SHP77 (cell line): ENCODE results near the gene GRK7.

Experiments used
- DNase-seq, 2 experiments: peaks; one replicate each; lab custom pipeline; 2025; lab: John Stamatoyannopoulos, UW

Gene GRK7, protein sequence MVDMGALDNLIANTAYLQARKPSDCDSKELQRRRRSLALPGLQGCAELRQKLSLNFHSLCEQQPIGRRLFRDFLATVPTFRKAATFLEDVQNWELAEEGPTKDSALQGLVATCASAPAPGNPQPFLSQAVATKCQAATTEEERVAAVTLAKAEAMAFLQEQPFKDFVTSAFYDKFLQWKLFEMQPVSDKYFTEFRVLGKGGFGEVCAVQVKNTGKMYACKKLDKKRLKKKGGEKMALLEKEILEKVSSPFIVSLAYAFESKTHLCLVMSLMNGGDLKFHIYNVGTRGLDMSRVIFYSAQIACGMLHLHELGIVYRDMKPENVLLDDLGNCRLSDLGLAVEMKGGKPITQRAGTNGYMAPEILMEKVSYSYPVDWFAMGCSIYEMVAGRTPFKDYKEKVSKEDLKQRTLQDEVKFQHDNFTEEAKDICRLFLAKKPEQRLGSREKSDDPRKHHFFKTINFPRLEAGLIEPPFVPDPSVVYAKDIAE (N-terminal part only)

DNA sequence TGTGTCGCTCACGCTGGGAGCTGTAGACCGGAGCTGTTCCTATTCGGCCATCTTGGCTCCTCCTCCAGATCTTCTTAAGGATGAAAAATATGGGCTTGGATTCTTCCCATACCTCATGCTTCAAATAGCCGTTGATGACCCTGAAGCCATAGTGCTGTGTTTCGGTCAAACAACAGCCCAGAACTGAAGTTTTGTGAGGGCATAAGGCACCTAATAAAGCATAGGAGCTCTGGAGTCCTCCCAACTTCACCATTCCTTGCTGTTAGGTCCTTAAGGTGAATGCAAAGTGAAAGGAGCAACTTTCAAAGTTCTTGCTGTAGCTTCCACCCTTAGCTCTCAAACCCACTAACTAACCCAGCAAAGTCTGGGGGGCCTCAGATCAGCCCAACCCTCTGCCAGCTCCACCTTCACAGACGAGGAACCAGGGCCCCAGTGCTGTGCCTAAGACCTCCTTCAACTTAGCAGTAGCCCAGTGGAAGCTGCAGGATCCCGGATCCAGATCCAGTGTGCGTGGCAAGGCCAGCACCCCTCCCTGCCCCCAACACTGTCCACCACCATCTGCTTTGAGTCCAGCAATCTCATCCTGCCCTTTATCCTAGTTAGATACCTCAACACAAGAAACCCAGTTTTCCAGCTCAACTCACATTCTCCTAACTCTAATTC, at the start of gene GRK7:
TSS of gene GRK7 (plus strand) at position 321 of the 663 bp plus-strand sequence. CDS start 14,877 bp downstream, outside the sequence.
- no peak for DNase-seq

DNA sequence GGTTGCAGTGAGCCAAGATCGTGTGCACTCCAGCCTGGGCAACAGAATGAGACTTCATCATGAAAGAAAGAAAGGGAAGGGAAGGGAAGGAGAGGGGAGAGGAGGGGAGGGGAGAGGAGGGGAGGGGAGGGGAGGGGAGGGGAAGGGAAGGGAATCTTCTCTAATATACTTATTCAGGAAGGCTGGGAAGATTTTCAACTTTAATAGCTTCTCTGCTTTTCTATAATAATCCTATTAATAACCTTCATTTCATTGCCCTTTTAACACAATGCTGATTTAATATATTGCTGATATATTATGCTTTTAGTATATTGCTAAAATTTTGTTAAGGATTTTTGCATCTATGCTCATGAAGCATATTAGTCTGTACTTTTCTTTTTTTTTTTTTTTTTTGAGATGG, 48.5 kb upstream of the GRK7 start:
- no peak for DNase-seq

GRCh38 chr3:141722081-141722480, 41.1 kb upstream of the GRK7 start:
- no peak for DNase-seq

GRCh38 chr3:141722648-141723047, 40.6 kb upstream of the GRK7 start:
- DNase-seq, result no peak

GRCh38 chr3:141723255-141723654, 40.0 kb upstream of the GRK7 start:
- no peak for DNase-seq

GRCh38 chr3:141724186-141724585, 39.0 kb upstream of the GRK7 start:
- no peak for DNase-seq

DNA sequence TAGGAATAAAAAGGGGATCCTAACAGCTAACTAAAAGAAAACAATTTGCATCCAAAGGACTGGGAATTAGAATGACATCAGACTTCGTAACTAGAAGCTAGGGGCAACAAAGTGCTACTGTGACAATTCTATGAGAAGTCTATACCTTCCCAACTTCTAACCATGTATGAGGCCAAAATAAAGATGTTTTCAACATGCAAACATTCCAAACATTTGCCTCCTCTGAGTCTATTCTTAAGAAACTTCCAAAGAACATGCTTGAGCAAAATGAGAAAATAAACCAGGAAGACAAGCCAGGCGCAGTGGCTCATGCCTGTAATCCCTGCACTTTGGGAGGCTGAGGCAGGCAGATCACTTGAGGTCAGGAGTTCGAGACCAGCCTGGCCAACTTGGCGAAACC, 38.2 kb upstream of the GRK7 start:
- no peak for DNase-seq

- no peak for DNase-seq
Measured at GRCh38 chr3:141726483-141726882, 36.7 kb upstream of the GRK7 start.

DNA sequence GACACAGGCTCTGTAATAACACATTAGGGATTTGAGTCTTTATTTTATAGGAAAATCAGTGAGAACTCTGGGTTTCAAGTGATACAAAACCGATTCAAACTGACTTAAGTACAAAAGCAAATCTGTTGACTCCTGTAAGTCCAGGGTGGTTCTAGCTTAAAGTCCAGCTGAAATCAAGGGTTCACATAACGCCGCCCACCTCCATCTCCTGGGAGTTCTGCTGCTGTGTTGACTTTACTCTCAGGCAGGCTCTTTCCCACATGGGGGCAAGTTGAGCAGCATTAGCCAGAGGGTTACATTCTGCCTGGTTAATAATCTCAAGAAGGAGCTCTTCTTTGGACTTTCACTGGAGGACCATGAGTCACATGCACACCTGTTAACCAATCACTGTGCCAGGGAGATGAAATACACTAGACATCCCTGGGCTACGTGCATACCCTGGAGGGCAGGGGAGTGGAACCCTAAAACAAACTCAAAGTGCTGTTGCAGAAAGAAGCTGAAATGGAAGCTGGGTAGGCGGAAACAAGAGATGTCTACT, 34.8 kb upstream of the GRK7 start:
- no peak for DNase-seq

DNA sequence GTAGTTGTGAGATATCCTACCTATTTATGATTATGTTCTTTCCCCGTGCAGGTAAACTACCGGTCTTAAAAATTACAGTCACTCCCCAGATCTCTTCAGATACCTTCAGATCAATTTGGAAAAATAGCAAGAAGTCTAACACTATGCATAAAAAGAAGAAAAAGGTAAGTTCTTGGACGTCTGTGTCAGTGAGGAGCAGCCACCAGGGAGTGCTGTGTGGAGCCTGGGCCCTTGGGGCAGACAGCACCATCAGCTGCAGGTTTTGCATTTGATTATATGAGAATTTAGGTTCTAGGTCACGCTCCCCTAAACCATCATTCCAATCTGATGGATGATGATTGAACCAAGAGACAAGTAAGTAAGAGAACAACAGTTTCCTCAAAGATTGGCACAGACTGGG, 34.0 kb upstream of the GRK7 start:
- no peak for DNase-seq

GRCh38 chr3:141735176-141735575, 28.0 kb upstream of the GRK7 start:
- no peak for DNase-seq

DNA sequence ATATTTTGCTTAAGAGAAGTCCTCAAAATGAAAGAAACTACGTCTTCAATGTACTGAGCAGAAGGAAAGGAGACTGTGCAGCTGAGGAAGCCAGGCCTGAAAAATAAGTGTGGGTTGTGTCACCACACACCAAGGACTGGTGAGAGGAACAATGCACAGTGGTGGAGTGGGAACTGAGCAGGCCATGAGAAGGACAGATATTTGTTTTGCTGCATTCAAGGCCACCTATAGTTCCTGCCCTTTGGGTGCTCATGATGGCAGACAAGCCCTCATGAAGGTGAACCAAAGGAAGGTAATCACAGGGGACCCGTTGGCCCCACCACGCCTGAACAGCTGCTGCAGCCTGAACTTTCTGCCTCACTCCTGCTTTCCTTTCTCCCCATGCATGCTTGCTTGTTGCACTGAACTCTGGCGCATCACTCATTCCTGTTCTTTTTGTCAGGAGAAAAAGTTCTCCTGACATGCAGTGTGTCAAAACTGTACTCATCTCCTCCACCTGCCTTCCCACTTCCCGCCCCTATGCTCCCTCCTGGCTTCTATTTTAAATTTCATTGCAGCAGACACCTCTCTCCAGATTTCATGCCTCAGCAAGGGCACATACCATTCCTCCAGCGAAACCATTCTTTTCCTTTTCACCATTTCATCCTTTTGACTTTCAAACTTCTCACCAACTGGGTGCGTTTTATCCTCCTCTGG, 27.3 kb upstream of the GRK7 start:
- no peak for DNase-seq

GRCh38 chr3:141737093-141737492, 26.1 kb upstream of the GRK7 start:
- no peak for DNase-seq

DNA sequence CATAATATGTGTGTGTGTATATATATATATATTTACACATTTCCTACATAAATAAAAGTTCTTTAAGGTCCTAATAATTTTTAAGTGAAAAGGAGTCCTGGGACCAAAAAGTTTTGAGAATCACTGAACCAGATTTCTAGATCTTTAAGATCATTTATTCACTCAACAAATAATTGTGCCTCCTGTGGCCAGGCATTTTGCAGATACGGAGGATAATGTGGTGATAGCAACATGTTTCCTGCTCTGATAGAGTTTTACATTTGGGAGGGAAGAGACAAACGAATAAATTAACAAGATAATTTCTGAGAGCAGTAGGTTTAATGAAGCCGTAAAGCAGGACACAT, 25.6 kb upstream of the GRK7 start:
- DNase-seq, result no peak

GRCh38 chr3:141738022-141738890, 25.0 kb upstream of the GRK7 start, which contains the start of gene RNF7:
Gene RNF7 (plus strand): TSS chr3:141738298. CDS start chr3:141738342, 44 bp downstream.
- DNase-seq, result peak; percentile 91 to 92

DNA sequence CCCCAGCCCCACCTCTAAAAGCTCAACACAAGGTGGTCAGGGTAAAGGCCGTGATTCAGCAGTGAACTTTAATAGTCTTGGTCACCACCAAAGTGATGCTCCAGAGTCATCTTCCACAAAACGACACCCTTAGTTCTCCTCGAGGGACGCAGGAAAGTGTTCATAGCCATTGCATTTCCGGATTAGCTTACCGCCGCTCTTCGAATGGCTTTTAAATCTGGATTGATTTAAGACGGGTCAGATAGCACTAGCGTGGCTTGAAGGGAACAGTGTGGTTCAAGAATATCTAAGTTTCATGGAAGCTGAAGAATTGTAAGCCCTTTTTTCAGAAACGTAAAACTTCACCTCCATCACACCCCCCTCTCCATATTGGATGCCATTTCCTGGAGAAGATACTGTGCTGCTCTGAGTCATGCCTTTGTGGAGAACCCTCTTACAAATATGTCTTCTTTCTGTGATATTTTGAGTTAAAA, 24.3 kb upstream of the GRK7 start:
- peak; percentile 5 to 8 for DNase-seq

GRCh38 chr3:141739731-141740130, 23.5 kb upstream of the GRK7 start:
- DNase-seq, result no peak

DNA sequence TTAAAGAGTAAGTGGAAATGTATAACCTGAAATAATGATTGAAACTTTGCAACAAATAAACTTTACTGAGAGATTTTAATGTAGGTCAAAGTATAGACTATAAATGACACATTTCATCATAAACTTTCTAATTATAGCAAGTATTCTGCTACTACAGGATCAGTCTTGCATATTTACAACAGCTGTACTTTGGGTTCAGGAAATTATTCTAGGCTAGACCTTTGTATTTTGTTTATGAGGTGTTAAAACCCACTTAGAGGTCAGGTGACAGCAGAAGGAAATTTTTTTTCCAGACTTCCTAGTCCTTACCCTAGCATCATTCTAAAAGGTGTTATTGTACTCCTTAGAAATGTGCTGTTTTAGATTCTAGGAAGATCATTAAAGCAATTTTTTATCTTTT, 22.9 kb upstream of the GRK7 start:
- no peak for DNase-seq

- no peak for DNase-seq
Measured at GRCh38 chr3:141743305-141743704, 19.9 kb upstream of the GRK7 start.

- DNase-seq, result no peak
Measured at GRCh38 chr3:141746962-141747361, 16.2 kb upstream of the GRK7 start.

GRCh38 chr3:141753399-141753798, 9.8 kb upstream of the GRK7 start:
- DNase-seq, result no peak
